Measurements from ENCODE around the gene DNAJC19. TPM values are rescaled to one million over a fixed set of nuclear protein-coding genes. Genes with fewer than 3 reads are reported as not detected.
"Not testable (repeated sequence)": the region's sequence is repeated elsewhere in the genome, so short reads cannot be mapped to it uniquely, and the experiment has no call there.

The DNAJC19 gene
- total RNA-seq, 4 donors from 2014 or later: 13.5 to 25.2 (median 20.6) TPM

- no peak overlapping the region for H3K4me3 ChIP-seq (ENCODE audit: low read depth, poor library complexity, severe bottlenecking)
- WGBS, 2 donors: 92 to 96% methylated on average over 3 of the region's 3 CpGs
- intact Hi-C loops (cut with DNase I; ENCODE audit: low total_unique reads): no loop called here
- DNase-seq (ENCODE audit: low spot score in 2 of 2): no peak
- no peak for TF ChIP-seq POLR2A (IDR thresholded peaks at IDR 0.05)
- TF ChIP-seq, protein P1, sequence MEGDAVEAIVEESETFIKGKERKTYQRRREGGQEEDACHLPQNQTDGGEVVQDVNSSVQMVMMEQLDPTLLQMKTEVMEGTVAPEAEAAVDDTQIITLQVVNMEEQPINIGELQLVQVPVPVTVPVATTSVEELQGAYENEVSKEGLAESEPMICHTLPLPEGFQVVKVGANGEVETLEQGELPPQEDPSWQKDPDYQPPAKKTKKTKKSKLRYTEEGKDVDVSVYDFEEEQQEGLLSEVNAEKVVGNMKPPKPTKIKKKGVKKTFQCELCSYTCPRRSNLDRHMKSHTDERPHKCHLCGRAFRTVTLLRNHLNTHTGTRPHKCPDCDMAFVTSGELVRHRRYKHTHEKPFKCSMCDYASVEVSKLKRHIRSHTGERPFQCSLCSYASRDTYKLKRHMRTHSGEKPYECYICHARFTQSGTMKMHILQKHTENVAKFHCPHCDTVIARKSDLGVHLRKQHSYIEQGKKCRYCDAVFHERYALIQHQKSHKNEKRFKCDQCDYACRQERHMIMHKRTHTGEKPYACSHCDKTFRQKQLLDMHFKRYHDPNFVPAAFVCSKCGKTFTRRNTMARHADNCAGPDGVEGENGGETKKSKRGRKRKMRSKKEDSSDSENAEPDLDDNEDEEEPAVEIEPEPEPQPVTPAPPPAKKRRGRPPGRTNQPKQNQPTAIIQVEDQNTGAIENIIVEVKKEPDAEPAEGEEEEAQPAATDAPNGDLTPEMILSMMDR (IDR thresholded peaks at IDR 0.05): no peak
These were observed 17.7 kb upstream of the DNAJC19 start for GRCh38 chr3:181007262-181007661.

DNA sequence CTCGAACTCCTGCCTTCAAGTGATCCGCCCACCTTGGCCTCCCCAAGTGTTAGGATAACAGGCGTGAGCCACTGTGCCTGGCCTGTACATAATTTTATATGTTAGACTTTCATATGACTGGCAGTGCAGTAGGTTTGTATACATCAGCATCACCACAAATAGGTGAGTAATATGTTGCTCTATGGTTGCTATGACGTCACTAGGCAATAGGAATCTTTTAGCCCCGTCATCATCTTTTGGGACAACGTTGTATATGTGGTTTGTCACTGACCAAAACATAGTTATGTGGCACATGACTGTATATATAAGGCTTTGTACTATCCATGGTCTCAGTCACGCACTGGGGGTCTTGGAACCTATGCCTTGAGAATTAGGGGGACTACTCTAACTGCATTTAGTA, 17.0 kb upstream of the DNAJC19 start:
- TF ChIP-seq, protein P1 (IDR thresholded peaks at IDR 0.05): no peak
- no peak for TF ChIP-seq POLR2A (IDR thresholded peaks at IDR 0.05)
- DNase-seq (ENCODE audit: low spot score in 2 of 2): no peak
- 92% methylated on average over 7 of the region's 7 CpGs for WGBS, 2 donors
- intact Hi-C loops (cut with DNase I; ENCODE audit: low total_unique reads): no loop called here
- H3K4me3 ChIP-seq (ENCODE audit: low read depth, poor library complexity, severe bottlenecking): no peak overlapping the region

- WGBS, 2 donors: 62 to 69% methylated on average over 2 of the region's 2 CpGs
- intact Hi-C loops (cut with DNase I; ENCODE audit: low total_unique reads); DNase-seq (ENCODE audit: low spot score in 2 of 2); H3K4me3 ChIP-seq (ENCODE audit: low read depth, poor library complexity, severe bottlenecking): not testable (repeated sequence)
These were observed 13.9 kb upstream of the DNAJC19 start for GRCh38 chr3:181003469-181003868.

DNA sequence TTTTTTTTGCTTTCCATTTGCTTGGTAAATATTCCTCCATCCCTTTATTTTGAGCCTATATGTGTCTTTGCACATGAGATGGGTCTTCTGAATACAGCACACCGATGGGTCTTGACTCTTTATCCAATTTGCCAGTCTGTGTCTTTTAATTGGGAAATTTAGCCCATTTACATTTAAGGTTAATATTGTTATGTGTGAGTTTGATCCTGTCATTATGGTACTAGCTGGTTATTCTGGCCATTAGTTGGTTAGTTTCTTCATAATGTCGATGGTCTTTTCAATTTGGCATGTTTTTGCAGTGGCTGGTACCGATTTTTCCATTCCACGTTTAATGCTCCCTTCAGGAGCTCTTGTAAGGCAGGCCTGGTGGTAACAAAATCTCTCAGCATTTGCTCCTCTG, 12.8 kb upstream of the DNAJC19 start:
- 89% methylated on average over 4 of the region's 4 CpGs for WGBS, 2 donors
- H3K4me3 ChIP-seq (ENCODE audit: low read depth, poor library complexity, severe bottlenecking); DNase-seq (ENCODE audit: low spot score in 2 of 2); intact Hi-C loops (cut with DNase I; ENCODE audit: low total_unique reads): not testable (repeated sequence)

DNA sequence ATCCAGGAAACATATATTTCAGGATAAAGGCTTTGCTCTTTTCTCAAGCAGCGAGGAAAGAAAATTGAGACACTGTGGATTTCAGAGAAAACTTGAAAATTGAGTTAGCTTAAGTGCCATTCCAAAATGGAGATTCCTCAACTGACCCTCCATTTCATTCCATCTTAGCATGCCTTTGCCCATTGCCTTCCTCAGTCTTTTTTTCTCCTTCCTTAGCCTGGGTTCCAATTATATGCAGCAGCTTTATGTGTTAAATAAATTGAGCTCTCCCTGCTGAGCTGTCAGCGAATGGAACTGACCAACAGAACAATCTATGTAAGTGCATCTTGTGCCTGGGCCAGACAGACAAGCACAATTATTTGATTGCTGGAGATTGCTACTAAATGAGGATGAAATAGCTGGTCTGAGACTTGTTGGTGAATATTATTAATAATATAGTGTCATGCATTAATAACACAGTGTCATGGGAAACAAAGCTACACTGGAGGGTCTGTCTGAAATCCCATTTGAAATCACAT, 6.9 kb upstream of the DNAJC19 start:
- no peak for TF ChIP-seq POLR2A (IDR thresholded peaks at IDR 0.05)
- TF ChIP-seq, protein P1 (IDR thresholded peaks at IDR 0.05): no peak
- 89 to 91% methylated on average over 2 of the region's 2 CpGs for WGBS, 2 donors
- no peak overlapping the region for H3K4me3 ChIP-seq (ENCODE audit: low read depth, poor library complexity, severe bottlenecking)
- intact Hi-C loops (cut with DNase I; ENCODE audit: low total_unique reads): no loop called here
- DNase-seq (ENCODE audit: low spot score in 2 of 2): no peak

DNA sequence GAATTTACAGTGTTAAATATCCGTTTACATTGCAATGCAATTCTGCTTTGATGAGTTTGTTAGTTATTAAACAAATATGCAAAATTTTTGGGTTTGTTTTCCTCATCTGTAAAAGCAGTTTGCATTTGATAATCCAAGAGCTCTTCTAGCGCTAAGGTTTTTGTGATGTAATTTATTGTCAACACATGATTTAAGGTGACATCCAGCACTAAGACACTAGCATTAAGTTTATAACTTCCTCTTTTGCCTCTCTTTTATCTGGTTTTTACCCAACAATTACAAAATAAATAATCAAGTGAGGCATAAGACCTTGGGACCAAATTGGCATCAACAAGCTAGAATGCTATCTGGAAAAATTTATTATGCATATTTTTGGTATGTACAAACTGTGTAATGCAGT, 969 bp upstream of the DNAJC19 start:
- no peak for TF ChIP-seq POLR2A (IDR thresholded peaks at IDR 0.05)
- TF ChIP-seq, protein P1 (IDR thresholded peaks at IDR 0.05): no peak
- H3K4me3 ChIP-seq (ENCODE audit: low read depth, poor library complexity, severe bottlenecking): no peak overlapping the region
- no peak for DNase-seq (ENCODE audit: low spot score in 2 of 2)
- intact Hi-C loops (cut with DNase I; ENCODE audit: low total_unique reads): no loop called here
- WGBS, 2 donors: 9 to 24% methylated on average over 2 of the region's 2 CpGs

DNA sequence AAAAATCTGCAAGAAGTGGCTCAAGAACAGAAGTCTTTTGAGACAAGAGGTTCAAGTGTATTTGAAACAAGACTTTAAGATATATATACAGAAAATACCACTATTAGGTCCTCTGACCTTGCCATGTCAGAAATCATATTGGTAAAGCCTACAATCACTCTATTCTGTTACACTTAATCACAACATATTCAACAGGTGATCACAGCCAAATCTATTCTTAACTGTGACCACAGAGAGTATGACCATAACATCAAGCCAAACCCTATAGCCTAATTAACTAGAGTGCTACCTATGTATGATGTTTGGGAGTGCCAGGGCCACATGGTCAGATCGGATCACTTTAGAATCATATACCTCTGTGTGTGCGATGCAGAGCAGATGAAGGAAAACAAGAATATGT, 2.2 kb downstream of the DNAJC19 start:
- DNase-seq (ENCODE audit: low spot score in 2 of 2): no peak
- TF ChIP-seq, protein P1 (IDR thresholded peaks at IDR 0.05): no peak
- no peak for TF ChIP-seq POLR2A (IDR thresholded peaks at IDR 0.05)
- intact Hi-C loops (cut with DNase I; ENCODE audit: low total_unique reads): loop anchor here (5.0 kb wide), 1 partner anchor 190 kb away; no protein-coding TSS in a partner anchor
- no peak overlapping the region for H3K4me3 ChIP-seq (ENCODE audit: low read depth, poor library complexity, severe bottlenecking)
- WGBS, 2 donors: 95 to 97% methylated on average over 2 of the region's 2 CpGs

GRCh38 chr3:180986366-180986765, 3.2 kb downstream of the DNAJC19 start:
- H3K4me3 ChIP-seq (ENCODE audit: low read depth, poor library complexity, severe bottlenecking); DNase-seq (ENCODE audit: low spot score in 2 of 2): not testable (repeated sequence)
- 93% methylated on average over 10 of the region's 10 CpGs for WGBS, 2 donors
- intact Hi-C loops (cut with DNase I; ENCODE audit: low total_unique reads): loop anchor here (5.0 kb wide), 1 partner anchor 191 kb away; no protein-coding TSS in a partner anchor

Measured in lower leg skin (tissue), 4 donors.